GM12865 (cell line): ENCODE measurements around the gene OSGEP.

Source experiments
- DNase-seq: peaks from one replicate; pipeline ENCODE4 v3.0.0; 2010; ENCODE audit warnings: low read depth
- H3K4me3 ChIP-seq: 2 replicates; pipeline ENCODE4 v1.5.1; 2011; ENCODE audit warnings: mild to moderate bottlenecking, low read depth, low read length, control low read depth
- CTCF ChIP-seq: IDR thresholded peaks from 2 replicates; pipeline ENCODE4 v1.5.1; 2011; ENCODE audit warnings: low read length, control low read depth, low read depth, inconsistent platforms; ENCODE audit not compliant: insufficient read depth; ENCODE audit errors: missing control alignments

OSGEP gene

GRCh38 chr14:20454516-20455354 lies at the start of gene OSGEP, which contains the start of gene APEX1:
OSGEP (minus strand) TSS chr14:20454812; CDS start chr14:20454683, 129 bp downstream.
APEX1 (plus strand) TSS chr14:20455226; CDS start chr14:20455646, 420 bp downstream.
- no peak for TF ChIP-seq CTCF
- H3K4me3 ChIP-seq, result peak within 1 kb of the TSS; percentile 90
- DNase-seq, result peak; percentile 100

GRCh38 chr14:20503898-20504297 lies 49.3 kb upstream of the OSGEP start:
- TF ChIP-seq CTCF, result no peak
- H3K4me3 ChIP-seq, result no peak overlapping the region
- no peak for DNase-seq

- DNase-seq, result no peak
- H3K4me3 ChIP-seq, result no peak overlapping the region
- no peak for TF ChIP-seq CTCF
Measured at GRCh38 chr14:20501346-20501745, 46.7 kb upstream of the OSGEP start.

- H3K4me3 ChIP-seq, result no peak overlapping the region
- no peak for DNase-seq
- no peak for TF ChIP-seq CTCF
Measured at GRCh38 chr14:20499881-20500280, 45.3 kb upstream of the OSGEP start.

GRCh38 chr14:20499108-20499507 lies 44.5 kb upstream of the OSGEP start:
- no peak overlapping the region for H3K4me3 ChIP-seq
- peak; percentile 20 for DNase-seq
- TF ChIP-seq CTCF, result no peak

- DNase-seq, result no peak
- no peak for TF ChIP-seq CTCF
- no peak overlapping the region for H3K4me3 ChIP-seq
Measured at GRCh38 chr14:20498622-20499021, 44.0 kb upstream of the OSGEP start.
